Dedifferentiated amniotic fluid mesenchymal stem cell (primary cell): ENCODE data around the gene HSPA1B.
"Not testable (repeated sequence)": the region's sequence is repeated elsewhere in the genome, so short reads cannot be mapped to it uniquely, and the experiment has no call there.

Source experiments
- DNase-seq: peaks from one replicate; pipeline ENCODE4 v3.0.0-alpha.2; 2016; ENCODE audit errors: extremely low spot score

HSPA1B gene

DNA sequence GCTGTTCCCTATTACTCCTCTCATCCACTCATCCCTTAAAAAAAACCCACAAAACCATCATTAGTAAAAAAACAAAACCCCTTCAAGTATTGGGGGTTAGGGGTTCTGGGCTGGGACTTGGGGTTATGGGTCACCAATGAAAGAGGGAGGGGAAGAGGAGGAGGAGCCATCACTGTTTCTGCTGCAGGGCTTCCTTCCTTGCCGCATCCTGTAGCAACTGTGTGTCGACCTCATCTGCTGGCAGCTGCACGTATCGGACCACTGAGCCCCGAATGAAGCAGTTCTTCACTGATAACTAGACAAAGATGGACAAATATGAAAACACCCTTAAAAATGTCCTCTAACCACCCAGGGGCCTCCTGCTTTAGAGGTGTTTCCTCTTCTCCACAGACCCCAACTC lies 29.9 kb upstream of the HSPA1B start:
- DNase-seq: no peak

DNA sequence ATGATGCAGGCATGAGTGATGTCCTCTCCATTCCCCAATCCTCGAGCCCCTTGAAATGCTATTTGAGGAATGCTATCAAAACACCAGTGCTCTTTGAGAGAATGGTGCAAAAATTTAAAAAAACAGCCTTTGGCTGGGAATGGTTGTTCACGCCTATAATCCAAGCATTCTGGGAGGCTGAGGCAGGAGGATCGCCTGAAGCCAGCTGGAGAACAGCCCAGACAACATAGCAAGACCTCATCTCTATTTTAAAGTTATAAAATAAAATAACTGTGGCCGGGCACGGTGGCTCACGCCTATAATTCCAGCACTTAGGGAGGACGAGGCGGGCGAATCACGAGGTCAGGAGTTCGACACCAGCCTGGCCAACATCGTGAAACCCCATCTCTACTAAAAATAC lies 27.8 kb upstream of the HSPA1B start:
- no peak for DNase-seq

DNA sequence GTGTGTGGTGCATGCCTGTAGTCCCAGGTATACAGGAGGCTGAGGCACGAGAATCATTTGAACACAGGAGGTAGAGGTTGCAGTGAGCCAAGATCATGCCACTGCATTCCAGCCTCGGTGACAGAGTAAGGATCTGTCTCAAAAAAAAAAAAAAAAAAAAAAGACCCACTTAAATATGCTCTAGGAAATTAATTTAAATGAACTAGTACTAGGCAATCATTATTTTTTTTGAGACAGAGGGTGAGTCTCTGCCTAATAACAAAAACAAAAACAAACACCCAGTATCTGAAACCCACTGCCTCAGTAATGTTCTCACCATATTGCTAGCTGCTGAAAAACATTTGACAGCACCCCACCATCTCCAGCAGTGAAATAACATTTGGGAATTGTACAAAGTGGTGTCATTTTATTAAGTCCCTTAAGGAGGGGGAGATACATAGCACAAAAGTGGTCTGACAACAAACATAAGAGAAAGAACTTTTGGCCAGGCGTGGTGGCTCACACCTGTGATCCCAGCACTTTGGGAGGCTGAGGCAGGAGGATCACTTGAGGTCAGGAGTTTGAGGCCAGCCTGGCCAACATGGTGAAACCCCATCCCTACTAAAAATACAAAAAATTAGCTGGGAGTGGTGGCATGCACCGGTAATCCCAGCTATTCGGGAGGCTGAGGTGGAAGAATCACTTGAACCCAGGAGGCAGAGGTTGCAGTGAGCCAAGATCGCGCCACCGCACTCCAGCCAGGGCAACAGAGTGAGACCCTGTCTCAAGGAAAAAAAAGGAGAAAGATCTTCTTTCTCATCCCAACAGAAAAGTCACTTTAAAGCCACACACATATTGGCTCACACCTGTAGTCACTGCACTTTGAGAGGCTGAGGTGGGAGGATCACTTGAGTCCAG lies 26.3 kb upstream of the HSPA1B start:
- not testable (repeated sequence) for DNase-seq

DNA sequence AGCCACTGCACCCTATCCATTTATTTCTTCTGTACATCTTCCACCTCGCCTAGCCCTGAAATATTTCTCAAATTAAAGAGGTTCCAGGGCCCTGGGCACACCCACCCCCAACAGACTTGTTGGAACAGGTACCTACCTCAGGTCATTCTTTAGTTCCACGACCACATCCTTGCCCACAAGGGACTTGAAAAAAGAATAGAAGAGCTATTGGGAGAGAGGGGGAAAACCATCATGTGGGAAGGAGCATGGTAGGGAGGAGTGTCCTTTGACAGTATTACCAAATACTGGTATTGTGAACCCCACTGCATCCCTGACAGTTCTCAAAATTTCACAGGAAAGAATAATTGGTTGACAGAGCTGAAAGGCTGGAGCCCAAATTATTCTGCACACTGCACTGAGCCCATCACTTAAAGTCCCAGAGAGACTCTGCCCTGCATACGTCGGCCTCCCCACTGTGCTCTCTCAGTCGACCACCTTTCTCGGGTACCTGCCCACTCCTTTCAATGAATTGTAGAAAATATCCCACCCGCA lies 21.5 kb upstream of the HSPA1B start:
- DNase-seq: no peak

DNA sequence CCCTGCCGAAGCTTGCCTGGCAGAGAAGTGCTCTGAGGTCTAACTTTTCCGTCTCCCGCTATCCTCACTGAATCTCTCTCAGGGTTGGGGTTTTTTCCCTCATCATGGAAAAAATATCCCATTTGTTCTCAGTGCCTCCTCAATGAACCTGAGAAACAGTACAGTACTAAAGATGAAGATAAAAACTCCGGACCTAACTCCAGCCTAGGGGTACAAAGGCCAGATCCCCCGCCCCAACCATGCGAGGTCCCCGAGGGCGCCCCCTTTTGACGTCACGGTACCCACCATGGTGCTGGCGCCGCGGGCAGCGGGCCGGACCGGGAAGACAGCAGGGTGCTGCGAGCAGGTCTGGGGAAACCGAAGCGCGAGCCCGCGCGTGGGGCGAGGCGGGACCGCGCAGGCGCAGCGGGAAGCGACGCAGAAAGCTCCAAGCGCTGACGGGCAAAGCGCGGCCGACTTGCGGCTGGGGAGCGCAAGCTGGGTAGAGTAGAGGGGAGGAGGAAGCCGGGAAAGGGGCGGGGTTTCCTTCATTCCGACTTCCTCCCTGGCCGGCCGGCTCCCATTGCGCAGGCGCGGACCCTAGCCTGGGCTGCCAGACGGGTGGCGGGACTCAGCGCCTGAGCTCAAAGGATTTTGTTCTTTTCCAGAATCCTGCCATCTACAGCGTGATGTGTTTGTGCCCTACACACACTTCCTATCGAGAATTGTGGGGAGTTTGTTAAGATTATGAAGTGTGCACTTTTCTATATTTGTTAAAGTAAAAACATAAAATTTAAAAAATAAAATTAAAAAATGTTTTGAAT lies 20.9 kb upstream of the HSPA1B start, which contains the start of gene LSM2:
Gene LSM2, minus strand, starts transcription at position 497 of the 803 bp plus-strand sequence. Its CDS starts 209 bp downstream, at position 288.
- DNase-seq: peak; percentile 97

DNA sequence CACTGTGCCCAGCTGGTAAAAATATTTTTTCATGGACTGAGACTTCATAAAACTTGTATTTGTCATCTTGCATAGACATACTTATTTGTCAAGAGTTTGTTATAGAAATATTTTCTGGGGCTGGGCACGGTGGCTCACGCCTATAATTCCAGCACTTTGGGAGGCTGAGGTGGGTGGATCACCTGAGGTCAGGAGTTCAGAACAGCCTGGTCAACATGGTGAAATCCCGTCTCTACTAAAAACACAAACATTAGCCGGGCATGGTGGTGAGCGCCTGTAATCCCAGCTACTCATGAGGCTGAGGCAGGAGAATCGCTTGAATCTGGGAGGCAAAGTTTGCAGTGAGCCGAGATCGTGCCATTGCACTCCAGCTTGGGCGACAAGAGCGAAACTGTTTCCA lies 18.9 kb upstream of the HSPA1B start:
- not testable (repeated sequence) for DNase-seq

DNA sequence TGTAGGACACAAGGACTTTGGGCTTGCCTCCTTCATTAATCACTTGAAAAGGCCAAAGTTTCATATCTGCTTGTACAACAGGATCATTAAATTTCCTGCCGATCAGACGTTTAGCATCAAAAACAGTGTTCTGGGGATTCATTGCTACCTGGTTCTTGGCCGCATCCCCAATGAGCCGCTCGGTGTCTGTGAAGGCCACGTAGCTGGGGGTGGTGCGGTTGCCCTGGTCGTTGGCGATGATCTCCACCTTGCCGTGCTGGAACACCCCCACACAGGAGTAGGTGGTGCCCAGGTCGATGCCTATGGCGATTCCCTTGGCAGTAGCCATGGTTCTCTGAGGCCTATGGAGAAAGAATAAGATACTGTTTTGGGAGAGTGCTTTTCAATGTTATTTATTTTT lies 15.9 kb upstream of the HSPA1B start:
- DNase-seq: no peak

DNA sequence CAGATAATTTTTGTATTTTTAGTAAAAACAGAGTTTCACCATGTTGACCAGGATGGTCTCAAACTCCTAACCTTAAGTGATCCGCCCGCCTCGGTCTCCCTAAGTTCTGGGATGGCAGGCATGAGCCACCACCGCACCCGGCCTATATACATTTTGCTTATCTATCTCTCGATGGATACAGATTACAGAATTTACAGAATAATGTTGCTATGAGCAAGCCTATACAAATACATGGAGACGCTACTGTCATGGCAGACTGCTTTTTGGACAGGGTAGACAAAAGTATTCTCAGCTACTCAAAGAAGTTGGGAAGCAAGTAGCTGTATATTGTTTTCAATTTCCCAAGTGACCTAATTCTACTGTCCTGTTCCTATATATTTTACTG lies 14.1 kb upstream of the HSPA1B start:
- DNase-seq: no peak

DNA sequence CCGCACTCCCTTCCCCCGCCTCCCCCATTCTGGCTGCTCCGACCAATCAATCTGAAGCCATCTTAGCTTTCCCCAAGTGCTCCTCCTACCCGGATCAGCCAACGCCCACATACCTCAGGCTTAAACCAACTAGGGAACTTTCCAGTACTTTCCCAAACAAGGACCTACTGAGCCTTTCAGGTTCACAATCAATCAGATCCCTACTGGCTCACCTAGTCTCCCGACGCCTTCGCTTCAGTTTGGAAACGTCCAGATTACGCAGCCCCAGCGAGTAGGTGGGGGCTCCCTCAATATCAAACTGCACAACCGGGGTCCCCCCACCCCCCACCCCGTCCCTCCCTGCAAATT lies 12.9 kb upstream of the HSPA1B start:
- peak; percentile 98 for DNase-seq

DNA sequence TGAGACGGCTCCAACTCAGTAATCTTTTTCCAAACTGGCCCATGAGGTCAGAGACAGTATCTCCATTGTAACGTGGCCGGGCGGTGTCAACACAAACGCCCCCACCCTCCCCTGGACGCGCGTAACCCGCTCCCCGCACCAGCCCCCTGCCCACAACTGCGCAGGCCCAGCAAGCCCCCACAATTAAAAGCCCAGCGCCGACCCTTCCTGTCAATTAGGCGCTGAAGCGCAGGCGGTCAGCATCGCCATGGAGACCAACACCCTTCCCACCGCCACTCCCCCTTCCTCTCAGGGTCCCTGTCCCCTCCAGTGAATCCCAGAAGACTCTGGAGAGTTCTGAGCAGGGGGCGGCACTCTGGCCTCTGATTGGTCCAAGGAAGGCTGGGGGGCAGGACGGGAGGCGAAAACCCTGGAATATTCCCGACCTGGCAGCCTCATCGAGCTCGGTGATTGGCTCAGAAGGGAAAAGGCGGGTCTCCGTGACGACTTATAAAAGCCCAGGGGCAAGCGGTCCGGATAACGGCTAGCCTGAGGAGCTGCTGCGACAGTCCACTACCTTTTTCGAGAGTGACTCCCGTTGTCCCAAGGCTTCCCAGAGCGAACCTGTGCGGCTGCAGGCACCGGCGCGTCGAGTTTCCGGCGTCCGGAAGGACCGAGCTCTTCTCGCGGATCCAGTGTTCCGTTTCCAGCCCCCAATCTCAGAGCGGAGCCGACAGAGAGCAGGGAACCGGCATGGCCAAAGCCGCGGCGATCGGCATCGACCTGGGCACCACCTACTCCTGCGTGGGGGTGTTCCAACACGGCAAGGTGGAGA lies 12.3 kb upstream of the HSPA1B start, which contains the start of the genes HSPA1A and HSPA1L:
Gene HSPA1A, plus strand, starts transcription at position 519 of the 814 bp plus-strand sequence. Its CDS starts 214 bp downstream, at position 733.
Gene HSPA1L, minus strand, starts transcription at position 259 of the 814 bp plus-strand sequence. CDS start 3,311 bp downstream, outside the sequence.
- peak; percentile 95 for DNase-seq

DNA sequence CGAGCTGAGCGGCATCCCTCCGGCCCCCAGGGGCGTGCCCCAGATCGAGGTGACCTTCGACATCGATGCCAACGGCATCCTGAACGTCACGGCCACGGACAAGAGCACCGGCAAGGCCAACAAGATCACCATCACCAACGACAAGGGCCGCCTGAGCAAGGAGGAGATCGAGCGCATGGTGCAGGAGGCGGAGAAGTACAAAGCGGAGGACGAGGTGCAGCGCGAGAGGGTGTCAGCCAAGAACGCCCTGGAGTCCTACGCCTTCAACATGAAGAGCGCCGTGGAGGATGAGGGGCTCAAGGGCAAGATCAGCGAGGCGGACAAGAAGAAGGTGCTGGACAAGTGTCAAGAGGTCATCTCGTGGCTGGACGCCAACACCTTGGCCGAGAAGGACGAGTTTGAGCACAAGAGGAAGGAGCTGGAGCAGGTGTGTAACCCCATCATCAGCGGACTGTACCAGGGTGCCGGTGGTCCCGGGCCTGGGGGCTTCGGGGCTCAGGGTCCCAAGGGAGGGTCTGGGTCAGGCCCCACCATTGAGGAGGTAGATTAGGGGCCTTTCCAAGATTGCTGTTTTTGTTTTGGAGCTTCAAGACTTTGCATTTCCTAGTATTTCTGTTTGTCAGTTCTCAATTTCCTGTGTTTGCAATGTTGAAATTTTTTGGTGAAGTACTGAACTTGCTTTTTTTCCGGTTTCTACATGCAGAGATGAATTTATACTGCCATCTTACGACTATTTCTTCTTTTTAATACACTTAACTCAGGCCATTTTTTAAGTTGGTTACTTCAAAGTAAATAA lies 10.2 kb upstream of the HSPA1B start:
- DNase-seq: not testable (repeated sequence)

DNA sequence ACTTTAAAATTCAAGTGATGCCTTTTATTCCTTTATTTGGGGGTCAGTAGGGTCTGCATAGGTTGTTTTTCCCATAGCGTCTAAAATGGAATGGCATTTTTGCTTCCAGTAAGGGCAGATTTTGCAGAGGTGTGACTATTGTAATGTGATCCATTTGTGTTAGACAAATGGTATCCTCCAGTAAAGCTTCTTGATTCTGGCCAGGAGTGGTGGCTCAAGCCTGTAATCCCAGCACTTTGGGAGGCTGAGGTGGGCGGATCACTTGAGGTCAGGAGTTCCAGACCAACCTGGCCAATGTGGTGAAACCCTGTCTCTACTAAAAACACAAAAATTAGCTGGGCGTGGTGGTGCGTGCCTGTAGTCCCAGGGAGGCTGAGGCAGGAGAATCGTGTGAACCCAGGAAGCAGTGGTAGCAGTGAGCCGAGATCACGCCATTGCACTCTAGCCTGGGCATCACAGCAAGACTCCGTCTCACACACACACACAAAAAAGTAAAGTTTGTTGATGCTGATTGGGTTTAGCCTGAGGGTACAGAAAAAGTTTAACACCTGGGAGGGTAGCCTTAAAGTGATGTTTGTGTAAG lies 9.5 kb upstream of the HSPA1B start:
- not testable (repeated sequence) for DNase-seq

DNA sequence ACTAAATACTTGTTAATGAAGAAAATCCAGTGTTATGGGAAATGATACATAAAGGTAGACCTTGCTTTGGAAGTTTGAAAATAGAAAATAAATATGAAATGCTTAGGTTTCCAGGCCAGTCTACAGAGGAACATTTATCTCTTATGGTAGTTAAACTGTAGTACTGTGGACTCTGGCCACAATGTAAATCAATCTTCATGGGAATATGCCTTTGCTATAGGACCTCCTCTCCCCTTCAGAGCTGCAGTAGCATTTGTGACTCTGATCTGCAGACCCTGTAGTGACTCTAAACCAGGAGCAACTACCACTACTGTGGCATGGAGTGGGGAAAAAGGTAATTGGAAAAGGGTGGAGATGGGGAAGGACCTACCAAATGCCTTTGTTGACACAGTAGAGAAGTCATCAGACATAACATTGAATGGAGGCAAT lies 7.7 kb upstream of the HSPA1B start:
- no peak for DNase-seq

DNA sequence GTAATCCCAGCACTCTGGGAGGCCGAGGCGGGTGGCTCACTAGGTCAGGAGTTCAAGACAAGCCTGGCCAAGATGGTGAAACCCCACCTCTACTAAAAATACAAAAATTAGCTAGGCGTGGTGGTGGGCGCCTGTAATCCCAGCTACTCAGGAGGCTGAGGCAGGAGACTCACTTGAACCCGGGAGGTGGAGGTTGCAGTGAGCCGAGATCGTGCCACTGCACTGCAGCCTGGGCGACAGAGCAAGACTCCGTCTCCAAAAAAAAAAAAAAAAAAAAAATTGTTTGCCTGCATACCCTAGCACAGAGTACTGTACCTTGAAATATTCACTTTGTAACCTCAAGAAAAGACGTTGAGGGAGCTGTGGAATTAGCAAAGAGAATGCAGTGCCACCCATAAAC lies 7.1 kb upstream of the HSPA1B start:
- DNase-seq: not testable (repeated sequence)

DNA sequence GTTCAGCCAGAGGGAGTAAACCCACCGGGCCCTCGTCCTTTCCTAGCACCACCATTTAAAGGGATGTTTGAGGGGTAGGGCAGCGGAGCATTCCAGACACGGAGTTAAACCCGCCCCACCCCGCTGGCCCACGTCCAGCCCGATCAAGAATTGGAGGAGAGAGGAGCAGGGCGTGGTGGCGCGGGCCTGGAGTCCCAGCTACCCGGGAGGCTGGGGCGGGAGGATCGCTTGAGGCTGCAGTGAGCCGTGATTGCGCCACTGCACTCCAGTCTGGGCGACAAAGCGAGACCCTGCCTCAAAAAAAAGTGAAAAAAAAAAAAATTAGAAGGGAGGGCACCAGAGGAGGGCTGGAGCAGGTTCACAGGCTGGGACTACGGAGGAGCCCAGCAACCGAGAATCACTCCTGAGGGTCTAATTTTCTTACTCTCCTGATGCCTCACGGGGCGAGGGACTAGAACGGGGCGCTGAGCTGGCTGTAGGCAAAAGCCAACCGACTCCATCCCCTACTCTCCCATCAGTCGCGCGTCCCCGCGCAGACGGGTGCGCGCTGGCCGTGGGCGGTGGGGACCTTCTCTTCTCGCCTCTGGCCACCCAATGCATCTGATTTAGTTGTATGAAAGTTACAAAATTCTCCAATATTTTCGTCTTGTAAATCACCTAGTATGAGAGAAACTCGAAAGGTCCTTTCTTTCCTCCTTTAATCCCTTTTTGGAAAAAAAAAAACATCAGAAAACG lies 6.1 kb upstream of the HSPA1B start:
- DNase-seq: no peak

DNA sequence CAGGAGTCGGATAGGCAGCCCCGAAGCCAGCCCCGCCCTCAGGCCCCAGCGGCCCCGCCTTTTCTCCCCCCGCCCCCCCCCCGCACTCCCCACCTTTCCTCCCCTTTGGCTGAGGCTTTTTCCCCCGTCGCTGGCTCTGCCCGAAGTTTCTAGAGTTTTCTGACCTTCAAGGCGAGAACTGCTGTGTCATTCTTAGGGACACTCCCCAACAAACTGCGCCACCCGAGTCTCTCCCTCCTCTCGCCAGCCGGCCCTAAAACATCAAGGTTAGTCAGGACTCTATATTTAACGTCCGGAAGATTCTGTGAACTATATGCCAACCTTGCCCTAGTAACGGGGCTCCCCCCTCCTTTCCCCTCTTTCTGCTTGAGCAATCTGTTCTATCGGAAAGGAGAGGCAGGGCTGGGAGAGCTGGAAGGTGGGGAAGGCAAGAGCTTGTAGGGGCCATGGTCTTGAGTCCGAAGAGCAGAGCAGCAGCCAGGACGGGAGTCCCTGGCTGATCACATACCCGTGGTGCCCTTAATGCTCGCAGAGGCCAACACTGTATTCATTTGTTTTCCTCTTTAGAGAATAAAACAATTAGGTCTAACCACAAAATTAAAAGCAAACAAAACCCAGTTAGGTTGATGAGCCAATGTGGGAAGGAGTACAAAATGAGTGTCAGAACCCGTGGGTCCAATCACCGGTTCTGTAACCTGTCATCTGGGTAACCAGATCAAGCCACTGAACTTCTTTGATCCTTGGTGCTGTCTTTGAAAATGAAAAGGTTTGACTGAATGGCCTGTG lies 5.3 kb upstream of the HSPA1B start:
- peak; percentile 85 for DNase-seq

DNA sequence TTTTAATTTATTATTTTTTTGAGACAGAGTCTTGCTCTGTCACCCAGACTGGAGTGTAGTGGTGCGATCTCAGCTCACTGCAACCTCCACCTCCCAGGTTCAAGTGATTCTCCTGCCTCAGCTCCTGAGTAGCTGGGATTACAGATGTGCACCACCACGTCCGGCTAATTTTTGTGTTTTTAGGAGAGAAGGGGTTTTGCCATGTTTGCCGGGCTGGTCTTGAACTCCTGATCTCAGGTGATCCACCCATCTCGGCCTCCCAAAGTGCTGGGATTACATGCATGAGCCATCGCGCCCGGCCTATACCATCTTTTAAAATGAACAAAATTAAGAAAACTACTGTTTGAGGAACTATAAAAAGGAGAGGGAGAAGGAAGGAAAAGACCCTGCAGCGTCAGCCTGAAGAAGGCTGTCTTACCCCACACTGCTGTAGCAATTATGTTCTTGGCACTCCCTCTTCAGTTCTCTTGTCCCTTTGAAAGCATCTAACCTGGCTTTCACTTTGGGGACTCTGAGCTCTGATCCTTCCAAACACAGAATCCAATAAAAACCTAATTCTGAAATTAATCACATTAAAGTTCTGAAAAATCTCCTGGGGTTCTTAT lies 3.8 kb upstream of the HSPA1B start:
- not testable (repeated sequence) for DNase-seq

DNA sequence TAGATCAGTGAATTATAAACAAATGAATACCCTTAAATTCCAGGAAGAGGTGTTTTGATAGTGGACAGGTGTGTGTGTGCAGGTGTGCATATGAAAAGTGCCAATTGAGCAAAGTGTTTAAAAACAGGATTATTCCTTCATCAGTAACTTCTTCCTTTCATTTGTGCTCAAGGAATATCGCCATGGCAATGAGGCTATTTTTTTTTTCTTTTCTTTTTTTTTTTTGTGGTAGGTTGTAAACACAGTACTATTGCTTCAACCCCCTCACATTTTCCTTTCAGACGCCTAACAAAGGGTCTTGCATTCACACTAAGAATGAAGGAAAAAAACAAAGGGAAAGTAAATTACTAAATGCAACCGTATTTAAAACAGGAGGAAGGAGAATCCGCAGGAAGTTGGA lies 2.0 kb upstream of the HSPA1B start:
- no peak for DNase-seq
